HepG2 (cell line): ENCODE measurements around the gene SMIM14. TPM values are rescaled to one million over a fixed set of nuclear protein-coding genes. Genes with fewer than 3 reads are reported as not detected.
A peak's percentile ranks its signal among the peaks of the same experiment; 100 is the strongest.

Experiments
- CC2D1A ChIP-seq: sonication (generic); formaldehyde crosslinking; IDR thresholded peaks from 2 replicates; pipeline ENCODE4 v1.8.1; 2023; ENCODE audit warnings: mild to moderate bottlenecking, missing genetic modification reagents
- CCAR2 ChIP-seq: fragments of 200-400 bp; formaldehyde crosslinking; optimal IDR thresholded peaks from 2 replicates; pipeline ENCODE3; 2018; ENCODE audit warnings: low read depth, mild to moderate bottlenecking, low read length, moderate library complexity
- CSRNP1 ChIP-seq: sonication (generic); formaldehyde crosslinking; IDR thresholded peaks from 2 replicates; pipeline ENCODE4 v1.8.1; 2023; ENCODE audit warnings: mild to moderate bottlenecking, missing genetic modification reagents
- EZH2 ChIP-seq: conservative IDR thresholded peaks from 2 replicates; pipeline ENCODE4 v1.6.1; 2012; ENCODE audit warnings: mild to moderate bottlenecking, low read depth, low read length, moderate library complexity
- KLF16 ChIP-seq, 2 experiments: sonication (generic) in 1 of 2; formaldehyde crosslinking in 1 of 2; IDR thresholded peaks; 2 replicates each; pipeline versions ENCODE4 v1.6.1 to v1.8.0; 2016 to 2023; ENCODE audit warnings: missing genetic modification reagents in 2 of 2, missing compliant biosample characterization in 1 of 2
- NKX3-1 ChIP-seq: sonication (generic); formaldehyde crosslinking; IDR thresholded peaks from 2 replicates; pipeline ENCODE4 v1.5.0; 2020; ENCODE audit warnings: missing genetic modification reagents
- NR2C2 ChIP-seq: sonication (generic); formaldehyde crosslinking; IDR thresholded peaks from 2 replicates; pipeline ENCODE4 v1.4.0; 2020; ENCODE audit warnings: missing genetic modification reagents, mild to moderate bottlenecking, moderate library complexity, borderline replicate concordance
- SALL1 ChIP-seq: sonication (generic); formaldehyde crosslinking; IDR thresholded peaks from 2 replicates; pipeline ENCODE4 v1.8.0; 2022; ENCODE audit warnings: mild to moderate bottlenecking, missing genetic modification reagents
- SP1 ChIP-seq, 2 experiments: fragments of 450-650 bp in 1 of 2; sonication (generic) in 1 of 2; formaldehyde crosslinking in 1 of 2; IDR thresholded peaks; 2 replicates each; pipeline versions ENCODE4 v1.4.0 to v1.6.1; 2016 to 2020; ENCODE audit warnings: missing genetic modification reagents in 1 of 2
- TFDP1 ChIP-seq: IDR thresholded peaks from 2 replicates; pipeline ENCODE4 v1.6.1; 2016; ENCODE audit warnings: missing compliant biosample characterization, missing genetic modification reagents, borderline replicate concordance
- TMF1 ChIP-seq: sonication (generic); formaldehyde crosslinking; IDR thresholded peaks from 2 replicates; pipeline ENCODE4 v1.8.1; 2022; ENCODE audit warnings: low read depth, missing genetic modification reagents
- TOPORS ChIP-seq: sonication (generic); formaldehyde crosslinking; IDR thresholded peaks from 2 replicates; pipeline ENCODE4 v1.8.0; 2023; ENCODE audit warnings: mild to moderate bottlenecking, missing genetic modification reagents
- ZBTB37 ChIP-seq: sonication (generic); formaldehyde crosslinking; IDR thresholded peaks from 2 replicates; pipeline ENCODE4 v1.4.0; 2020; ENCODE audit warnings: mild to moderate bottlenecking, missing genetic modification reagents
- ZNF589 ChIP-seq: sonication (generic); formaldehyde crosslinking; conservative IDR thresholded peaks from 2 replicates; pipeline ENCODE4 v1.8.0; 2022; ENCODE audit warnings: mild to moderate bottlenecking, moderate library complexity, missing genetic modification reagents
- ZNF850 ChIP-seq: sonication (generic); formaldehyde crosslinking; conservative IDR thresholded peaks from 2 replicates; pipeline ENCODE4 v1.9.0; 2021; ENCODE audit warnings: mild to moderate bottlenecking, missing genetic modification reagents
- ZSCAN21 ChIP-seq: sonication (generic); formaldehyde crosslinking; IDR thresholded peaks from 2 replicates; pipeline ENCODE4 v1.8.0; 2022; ENCODE audit warnings: mild to moderate bottlenecking, missing genetic modification reagents, moderate library complexity, borderline replicate concordance
- polyA plus RNA-seq, 8 experiments: library from polyadenylated mRNA; depleted of rRNA in 3 of 8; stranded (reverse) in 7 of 8; unstranded in 1 of 8; fragments of >200 nt; fragmentation: Illumina TruSeq in 4 of 8; extraction: Trizol in 4 of 8; gene quantifications; 2 replicates each; pipeline versions ENCODE4 v1.2.1 to v1.2.3, GENCODE V29; 2011 to 2016; ENCODE audit warnings: low read depth in 4 of 8, missing spikeins in 1 of 8, mixed read lengths in 1 of 8; ENCODE audit not compliant: insufficient read depth in 1 of 8
- total RNA-seq, 5 experiments: library from RNA; depleted of rRNA; stranded (reverse); fragments of >200 nt; fragmentation: Illumina TruSeq; extraction: Trizol; gene quantifications; 2 replicates each; pipeline ENCODE4 v1.2.3, GENCODE V29; 2016; ENCODE audit warnings: low read depth in 1 of 5
- TF ChIP-seq, protein P1 (sequence below): sonication (generic); formaldehyde crosslinking; IDR thresholded peaks from 2 replicates; pipeline ENCODE4 v1.5.0; 2020; ENCODE audit warnings: mild to moderate bottlenecking, missing genetic modification reagents
- TF ChIP-seq, protein P2 (sequence below): fragments of 450-650 bp; IDR thresholded peaks from 2 replicates; pipeline ENCODE4 v1.6.1; 2017; ENCODE audit warnings: mild to moderate bottlenecking
- TF ChIP-seq, protein P3 (sequence below): sonication (generic); formaldehyde crosslinking; IDR thresholded peaks from 2 replicates; pipeline ENCODE4 v1.4.0; 2020; ENCODE audit warnings: missing genetic modification reagents, borderline replicate concordance

SMIM14 gene
- total and polyA plus RNA-seq, 2 of the 13 experiments (the other 11 are each of a cell fraction or from before 2014, with no cell fraction given): 16.3 to 28.1 TPM

- no peak for TF ChIP-seq SP1 (IDR thresholded peaks at IDR 0.05)
- no peak for TF ChIP-seq SP1 (CRISPR knock-in tag; IDR thresholded peaks at IDR 0.05)
- TF ChIP-seq KLF16 (CRISPR knock-in tag; IDR thresholded peaks at IDR 0.05): no peak
- TF ChIP-seq, protein P1, sequence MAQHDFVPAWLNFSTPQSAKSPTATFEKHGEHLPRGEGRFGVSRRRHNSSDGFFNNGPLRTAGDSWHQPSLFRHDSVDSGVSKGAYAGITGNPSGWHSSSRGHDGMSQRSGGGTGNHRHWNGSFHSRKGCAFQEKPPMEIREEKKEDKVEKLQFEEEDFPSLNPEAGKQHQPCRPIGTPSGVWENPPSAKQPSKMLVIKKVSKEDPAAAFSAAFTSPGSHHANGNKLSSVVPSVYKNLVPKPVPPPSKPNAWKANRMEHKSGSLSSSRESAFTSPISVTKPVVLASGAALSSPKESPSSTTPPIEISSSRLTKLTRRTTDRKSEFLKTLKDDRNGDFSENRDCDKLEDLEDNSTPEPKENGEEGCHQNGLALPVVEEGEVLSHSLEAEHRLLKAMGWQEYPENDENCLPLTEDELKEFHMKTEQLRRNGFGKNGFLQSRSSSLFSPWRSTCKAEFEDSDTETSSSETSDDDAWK (CRISPR knock-in tag): no peak
- no peak for TF ChIP-seq CCAR2
- TF ChIP-seq NKX3-1: no peak
- TF ChIP-seq ZNF850: no peak
- TF ChIP-seq, protein P2, sequence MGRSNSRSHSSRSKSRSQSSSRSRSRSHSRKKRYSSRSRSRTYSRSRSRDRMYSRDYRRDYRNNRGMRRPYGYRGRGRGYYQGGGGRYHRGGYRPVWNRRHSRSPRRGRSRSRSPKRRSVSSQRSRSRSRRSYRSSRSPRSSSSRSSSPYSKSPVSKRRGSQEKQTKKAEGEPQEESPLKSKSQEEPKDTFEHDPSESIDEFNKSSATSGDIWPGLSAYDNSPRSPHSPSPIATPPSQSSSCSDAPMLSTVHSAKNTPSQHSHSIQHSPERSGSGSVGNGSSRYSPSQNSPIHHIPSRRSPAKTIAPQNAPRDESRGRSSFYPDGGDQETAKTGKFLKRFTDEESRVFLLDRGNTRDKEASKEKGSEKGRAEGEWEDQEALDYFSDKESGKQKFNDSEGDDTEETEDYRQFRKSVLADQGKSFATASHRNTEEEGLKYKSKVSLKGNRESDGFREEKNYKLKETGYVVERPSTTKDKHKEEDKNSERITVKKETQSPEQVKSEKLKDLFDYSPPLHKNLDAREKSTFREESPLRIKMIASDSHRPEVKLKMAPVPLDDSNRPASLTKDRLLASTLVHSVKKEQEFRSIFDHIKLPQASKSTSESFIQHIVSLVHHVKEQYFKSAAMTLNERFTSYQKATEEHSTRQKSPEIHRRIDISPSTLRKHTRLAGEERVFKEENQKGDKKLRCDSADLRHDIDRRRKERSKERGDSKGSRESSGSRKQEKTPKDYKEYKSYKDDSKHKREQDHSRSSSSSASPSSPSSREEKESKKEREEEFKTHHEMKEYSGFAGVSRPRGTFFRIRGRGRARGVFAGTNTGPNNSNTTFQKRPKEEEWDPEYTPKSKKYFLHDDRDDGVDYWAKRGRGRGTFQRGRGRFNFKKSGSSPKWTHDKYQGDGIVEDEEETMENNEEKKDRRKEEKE: no peak
- TF ChIP-seq ZSCAN21 (CRISPR knock-in tag): no peak
- TF ChIP-seq, protein P3, sequence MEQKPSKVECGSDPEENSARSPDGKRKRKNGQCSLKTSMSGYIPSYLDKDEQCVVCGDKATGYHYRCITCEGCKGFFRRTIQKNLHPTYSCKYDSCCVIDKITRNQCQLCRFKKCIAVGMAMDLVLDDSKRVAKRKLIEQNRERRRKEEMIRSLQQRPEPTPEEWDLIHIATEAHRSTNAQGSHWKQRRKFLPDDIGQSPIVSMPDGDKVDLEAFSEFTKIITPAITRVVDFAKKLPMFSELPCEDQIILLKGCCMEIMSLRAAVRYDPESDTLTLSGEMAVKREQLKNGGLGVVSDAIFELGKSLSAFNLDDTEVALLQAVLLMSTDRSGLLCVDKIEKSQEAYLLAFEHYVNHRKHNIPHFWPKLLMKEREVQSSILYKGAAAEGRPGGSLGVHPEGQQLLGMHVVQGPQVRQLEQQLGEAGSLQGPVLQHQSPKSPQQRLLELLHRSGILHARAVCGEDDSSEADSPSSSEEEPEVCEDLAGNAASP (CRISPR knock-in tag): no peak
- TF ChIP-seq ZNF589: no peak
- TF ChIP-seq TMF1 (CRISPR knock-in tag): no peak
- TF ChIP-seq NR2C2: peak; percentile 61
- TF ChIP-seq ZBTB37 (CRISPR knock-in tag): no peak
- no peak for TF ChIP-seq TFDP1
- no peak for TF ChIP-seq TOPORS (CRISPR knock-in tag)
- TF ChIP-seq CSRNP1 (CRISPR knock-in tag): no peak
- TF ChIP-seq SALL1 (CRISPR knock-in tag): no peak; the same call in 1 of the 2 replicates
- TF ChIP-seq EZH2: no peak
- no peak for TF ChIP-seq CC2D1A (CRISPR knock-in tag)
Measured at GRCh38 chr4:39649639-39650265, 11.1 kb upstream of the SMIM14 start (continued).
